Stimulated activated CD8-positive, alpha-beta memory T cell treated with anti-CD3 and anti-CD28 coated beads, Interleukin-12 subunit alpha, Interleukin-12 subunit beta, amount 100 ng/mL, for 4 hours (primary cell): ENCODE data around the gene PID1.

Experiments used
- DNase-seq: peaks from one replicate; pipeline ENCODE4 v3.0.0-alpha.2; 2020; ENCODE audit warnings: low read depth

PID1 gene, protein sequence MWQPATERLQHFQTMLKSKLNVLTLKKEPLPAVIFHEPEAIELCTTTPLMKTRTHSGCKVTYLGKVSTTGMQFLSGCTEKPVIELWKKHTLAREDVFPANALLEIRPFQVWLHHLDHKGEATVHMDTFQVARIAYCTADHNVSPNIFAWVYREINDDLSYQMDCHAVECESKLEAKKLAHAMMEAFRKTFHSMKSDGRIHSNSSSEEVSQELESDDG

DNA sequence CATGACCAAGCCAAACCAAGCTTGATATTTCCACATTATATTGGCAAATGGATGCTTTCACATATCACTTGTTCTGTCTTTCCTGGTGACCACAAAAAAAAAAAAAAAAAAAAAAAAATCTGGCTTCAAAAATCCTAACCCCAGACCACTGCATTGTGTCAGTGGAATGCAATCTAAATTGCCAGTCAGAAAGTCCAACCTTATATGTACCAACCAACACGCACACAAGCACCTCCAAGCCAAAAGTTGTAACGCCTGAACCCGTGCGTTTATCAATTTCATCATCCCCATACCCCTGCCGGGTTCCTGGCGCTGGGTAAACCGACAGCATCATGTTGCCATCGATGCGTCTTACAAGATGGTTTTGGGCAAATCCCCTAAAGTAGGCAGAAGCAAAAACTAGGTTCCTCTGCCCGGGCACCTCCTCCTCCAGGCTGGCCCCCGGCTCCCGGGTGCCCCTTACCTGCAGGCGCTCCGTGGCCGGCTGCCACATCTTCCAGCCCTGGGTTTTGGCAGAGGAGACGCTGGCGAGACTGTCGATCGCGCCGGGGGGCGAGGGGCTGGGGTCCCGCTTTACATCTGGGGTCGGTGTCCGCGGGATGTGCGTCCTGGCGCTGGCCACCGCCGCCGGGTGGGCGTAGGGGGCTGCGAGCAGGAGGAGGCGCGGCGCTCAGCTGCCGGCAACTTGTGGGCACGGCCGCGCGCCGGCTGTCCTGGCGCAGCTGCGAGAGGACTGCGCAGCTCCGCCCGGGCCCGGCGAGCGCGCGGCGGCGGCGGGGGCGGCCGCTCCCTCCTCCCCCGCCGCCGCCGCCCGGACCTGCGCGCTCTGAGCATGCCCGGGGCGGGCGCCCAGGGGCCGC is at the start of gene PID1:
Gene PID1, minus strand, starts transcription at position 737 of the 860 bp plus-strand sequence. Its CDS starts 244 bp downstream, at position 493.
- DNase-seq, result no peak

DNA sequence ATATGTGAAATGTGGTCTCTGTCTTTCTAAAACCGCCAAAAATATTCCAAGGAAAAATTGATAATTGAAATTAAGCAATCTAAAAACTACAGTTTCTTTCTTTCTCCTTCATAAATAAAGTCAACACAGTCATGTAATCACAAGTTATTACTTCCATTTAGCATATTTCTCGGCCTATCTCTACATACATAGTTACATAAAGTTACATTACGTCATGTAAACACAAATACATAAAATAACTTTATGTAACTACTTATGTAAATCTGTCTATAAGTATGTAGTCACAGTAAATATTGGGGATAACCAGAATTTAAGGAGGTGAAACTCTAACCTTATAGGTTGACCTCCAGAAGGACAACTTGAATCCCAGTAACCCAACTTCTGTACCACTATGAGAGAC is 48.5 kb upstream of the PID1 start:
- no peak for DNase-seq

DNA sequence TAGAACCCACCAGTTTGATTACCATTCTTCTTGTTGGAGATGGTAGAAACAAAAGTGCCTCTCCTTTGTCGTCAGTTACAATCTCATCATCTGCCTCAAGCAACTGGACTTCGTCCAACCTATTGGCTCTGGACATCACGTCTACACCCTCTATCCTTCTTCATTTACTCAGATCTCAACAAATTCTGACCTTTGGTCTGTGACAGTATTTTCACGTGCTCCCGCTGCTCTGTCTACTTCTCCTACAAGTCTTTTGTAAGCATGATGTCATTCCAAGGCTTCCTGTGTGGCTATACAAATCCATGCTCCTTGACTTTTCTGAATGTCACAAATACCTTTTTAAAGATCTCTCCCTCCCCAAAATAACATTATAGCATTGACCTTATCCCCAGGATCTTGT is 43.0 kb upstream of the PID1 start:
- DNase-seq, result no peak

DNA sequence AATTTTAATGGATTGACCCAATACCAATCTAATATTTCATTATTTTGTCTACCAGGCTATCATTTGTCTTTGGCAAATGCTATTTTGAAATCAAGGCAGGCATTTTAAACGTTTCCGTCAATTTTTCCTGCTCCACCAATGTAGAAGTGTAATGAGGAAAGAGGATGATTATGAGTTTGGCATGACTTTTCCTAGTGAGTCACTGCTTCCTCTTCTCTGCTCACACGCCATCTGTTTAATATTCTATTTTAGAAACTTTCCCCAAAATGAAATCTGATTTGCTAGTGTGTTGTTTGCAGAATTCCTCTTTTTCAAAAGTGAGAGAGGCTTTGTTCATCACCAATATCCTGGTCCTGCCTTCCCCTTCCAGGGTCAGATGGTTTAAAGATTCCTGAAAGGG is 42.5 kb upstream of the PID1 start:
- no peak for DNase-seq

DNA sequence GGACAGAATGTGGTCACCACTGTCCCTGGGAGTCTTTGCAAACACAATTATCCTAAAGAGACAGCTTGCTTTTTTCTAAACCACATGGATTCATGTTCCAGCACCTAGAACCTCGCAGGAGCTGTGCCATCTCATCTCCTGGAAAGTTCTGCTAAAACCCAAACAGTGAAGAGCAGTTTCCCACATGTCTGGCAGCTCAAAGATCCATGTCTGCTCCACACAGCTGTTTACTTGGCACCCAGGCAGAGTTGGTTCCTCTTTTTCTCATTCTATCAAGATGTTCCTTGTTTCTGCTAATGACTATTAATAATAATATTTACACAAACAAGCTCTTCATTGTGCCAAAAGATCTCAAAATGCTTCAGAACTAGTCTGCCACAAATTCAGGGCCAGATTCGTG is 30.1 kb upstream of the PID1 start:
- no peak for DNase-seq

DNA sequence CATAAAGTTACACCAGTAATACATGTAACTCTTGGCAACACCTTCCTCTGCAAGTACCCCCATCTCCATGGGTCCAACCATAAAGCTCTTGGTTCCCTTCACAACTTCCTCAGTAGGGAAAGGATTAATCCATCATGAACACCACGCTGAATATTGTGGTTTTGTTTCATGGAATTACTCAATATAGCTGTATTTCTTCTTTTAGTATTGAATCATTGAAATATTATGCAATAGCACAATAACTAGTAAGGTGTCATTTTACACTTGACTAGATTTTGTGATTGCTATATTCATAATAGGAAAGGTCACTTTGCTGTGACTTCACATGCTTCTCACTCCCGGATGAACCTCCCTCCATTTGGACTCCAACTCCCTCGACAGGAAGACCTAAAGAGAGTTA is 29.7 kb upstream of the PID1 start:
- DNase-seq, result no peak

DNA sequence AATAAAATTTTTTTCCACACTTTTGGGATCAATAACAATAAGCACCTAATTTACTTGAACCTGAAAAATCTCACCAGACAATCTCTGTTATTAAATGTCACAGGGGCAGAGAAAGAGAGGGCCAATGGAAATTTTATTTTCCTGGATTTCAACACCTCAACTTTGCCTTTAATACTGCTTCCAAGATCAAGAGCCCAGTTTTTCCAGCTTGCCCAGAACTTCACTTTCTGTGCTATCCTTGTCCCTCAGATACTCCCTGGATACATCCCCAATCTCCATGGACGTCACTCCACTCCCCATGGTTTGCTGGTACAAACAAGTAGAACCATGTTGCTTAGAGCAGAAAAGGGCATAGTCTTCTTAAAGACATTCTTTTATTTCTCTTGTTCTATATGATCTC is 29.3 kb upstream of the PID1 start:
- no peak for DNase-seq

DNA sequence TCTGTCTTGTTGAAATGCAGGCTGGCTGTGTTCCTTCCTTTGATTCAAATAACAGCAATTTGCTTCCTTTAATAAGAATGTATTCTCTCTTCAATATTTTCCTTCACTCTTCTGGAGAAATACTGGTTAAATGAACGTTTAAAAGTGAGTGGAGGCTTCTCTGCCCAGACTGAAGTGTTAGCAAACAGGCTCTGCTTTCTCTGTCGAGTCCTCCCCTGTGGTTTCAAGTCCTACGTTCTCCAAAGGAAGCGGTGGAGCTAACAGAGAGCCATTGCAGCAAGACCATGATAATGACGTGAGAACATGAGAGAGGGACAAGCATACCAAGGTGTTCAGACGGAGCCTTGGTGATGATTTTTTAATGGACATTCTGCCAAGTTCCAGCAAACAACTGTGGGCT is 26.2 kb upstream of the PID1 start:
- no peak for DNase-seq

DNA sequence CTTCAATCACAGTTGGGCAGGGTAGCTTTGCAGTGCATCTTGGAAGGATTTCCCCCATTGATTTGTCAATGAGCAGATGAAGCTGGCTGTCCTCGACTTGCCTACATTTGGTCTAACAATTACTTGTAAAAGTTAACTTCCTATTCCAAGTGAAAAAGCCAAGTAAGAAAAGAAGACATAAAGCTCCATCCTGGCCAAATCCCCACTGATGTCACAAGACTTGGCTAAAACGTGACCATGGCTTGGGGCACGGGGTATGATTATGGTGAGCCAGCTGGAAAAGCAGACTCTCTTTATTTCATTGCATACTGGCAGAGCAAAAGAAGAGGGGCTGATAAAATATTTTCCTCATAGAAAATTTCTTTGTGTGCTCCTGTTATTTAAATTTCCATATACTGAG is 25.4 kb upstream of the PID1 start:
- no peak for DNase-seq

DNA sequence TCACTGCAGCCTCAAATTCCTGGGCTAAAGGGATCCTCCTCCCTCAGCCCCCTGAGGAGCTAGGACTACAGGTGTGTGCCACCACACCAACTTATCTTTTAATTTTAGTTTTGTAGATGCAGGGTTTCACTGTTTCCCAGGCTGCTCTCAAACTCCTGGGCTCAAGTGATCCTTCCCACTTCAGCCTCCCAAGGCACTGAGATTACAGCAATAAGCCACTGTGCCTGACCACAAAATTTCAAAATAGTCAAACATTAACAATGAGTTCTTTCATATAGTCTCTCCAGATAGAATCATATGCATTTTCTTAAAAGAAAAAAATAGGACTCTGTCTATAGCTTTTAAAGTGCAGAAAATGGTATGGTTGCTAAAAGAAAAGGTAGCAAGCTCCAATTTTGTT is 24.9 kb upstream of the PID1 start:
- DNase-seq, result no peak

DNA sequence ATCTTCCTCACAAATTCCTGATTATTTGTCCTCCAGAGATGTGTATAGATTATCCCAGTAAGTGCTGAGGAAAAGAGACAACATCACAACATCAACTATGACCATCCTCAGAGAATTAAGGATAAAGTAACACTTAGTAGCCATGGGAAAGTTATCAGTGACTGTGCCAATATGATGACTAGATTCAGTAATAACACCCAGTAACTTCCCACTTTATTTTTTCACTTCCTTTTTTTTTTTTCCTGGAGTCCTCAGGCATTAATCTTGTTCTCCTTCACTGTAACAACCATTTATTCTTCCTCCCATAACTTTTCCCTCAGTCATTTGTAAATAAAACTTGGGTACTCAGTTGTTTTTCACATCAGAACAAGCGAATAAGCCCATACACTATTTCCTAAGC is 16.7 kb upstream of the PID1 start:
- no peak for DNase-seq

DNA sequence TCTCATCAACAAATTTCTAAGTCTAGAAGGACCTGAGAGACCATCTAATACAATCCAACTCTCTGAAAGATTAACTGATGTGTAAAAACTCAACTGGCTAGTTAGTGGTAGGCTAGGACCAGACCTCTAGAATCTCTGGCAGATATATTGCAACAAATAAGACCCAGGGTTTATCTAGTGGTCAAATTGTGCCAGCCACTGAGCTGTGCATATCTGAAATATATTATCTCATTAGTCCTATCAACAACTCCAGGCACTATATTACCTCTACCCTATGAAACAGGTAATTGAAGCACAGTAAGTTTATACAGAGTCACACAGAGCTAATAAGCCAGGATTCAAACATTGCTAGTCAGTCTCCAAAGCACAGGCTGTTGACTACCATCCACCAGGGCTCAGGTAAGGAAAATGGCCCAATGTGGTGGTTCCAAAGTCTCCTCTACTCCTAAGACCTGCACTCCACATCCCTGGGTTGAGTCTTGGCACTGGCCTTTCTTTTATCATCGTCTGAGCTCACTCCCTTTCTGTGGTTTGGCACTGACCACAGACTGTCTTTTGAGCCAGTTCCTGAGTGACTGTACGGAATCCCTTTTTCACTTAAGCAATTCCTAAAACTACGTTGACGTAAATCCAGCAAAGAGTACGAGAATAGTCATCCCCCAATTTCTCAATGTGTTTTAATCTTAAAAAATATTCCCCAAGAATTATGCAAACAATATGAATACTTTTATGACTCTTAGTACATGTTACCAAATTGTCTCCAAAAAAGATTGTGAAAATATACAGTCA is 11.9 kb upstream of the PID1 start:
- DNase-seq, result no peak

DNA sequence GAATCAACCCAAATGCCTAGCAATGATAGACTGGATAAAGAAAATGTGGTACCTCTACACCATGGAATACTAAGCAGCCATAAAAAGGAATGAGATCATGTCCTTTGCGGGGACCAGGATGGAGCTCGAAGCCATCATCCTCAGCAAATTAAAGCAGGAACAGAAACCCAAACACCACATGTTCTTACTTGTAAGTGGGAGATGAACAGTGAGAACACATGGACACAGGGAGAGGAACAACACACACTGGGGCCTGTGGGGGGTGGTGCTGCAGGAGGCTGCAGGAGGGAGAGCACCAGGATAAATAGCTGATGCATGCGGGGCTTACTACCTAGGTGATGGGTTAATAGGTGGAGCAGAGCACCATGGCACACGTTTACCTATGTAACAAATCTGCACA is 8.4 kb upstream of the PID1 start:
- no peak for DNase-seq

DNA sequence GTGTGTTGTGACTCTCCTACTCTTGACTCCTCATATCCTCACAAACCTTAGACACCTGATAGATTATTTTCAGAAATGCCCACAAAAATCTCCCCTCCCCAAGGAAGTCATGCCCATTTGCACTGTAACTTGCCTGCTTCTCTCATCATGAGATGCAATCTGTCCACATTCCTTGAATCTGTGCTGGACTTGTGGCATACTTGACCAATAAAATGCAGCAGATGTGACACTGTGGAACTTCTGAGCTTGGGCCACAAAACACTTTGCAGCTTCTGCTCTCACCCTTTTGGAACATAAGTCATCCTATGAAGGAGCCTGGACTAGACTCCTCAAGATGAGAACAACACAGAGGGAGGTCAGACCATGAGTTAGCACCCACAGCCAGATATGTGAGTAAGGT is 4.4 kb upstream of the PID1 start:
- DNase-seq, result no peak

DNA sequence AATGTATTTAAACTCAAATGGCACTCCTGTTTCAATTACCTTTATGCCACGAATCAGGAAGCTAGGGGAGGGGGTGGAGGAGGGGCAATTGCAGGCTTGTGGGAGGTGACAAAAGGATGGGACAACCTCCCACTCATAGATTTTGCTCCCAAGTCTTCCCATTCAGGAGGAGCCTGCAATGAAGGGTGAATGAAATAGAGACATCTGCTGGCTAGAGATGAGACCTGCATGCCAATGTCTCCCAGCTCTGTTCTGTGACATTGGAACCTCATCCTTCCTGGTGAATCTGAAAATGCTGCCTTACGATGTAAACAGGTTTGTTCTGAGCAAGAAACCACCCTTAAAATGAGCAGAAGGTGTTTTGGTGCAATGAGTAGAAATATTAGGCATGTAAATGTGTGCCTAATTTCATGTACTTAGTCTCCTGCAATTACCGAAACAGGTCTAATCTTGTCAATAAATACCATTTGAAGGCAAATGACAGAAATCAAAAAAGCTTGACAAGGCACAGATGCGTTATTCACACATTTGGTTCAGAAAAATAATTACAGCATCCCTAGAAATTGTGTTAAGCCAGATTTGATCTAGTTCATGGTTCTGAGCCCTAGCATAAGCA is 2.7 kb upstream of the PID1 start:
- DNase-seq, result no peak

DNA sequence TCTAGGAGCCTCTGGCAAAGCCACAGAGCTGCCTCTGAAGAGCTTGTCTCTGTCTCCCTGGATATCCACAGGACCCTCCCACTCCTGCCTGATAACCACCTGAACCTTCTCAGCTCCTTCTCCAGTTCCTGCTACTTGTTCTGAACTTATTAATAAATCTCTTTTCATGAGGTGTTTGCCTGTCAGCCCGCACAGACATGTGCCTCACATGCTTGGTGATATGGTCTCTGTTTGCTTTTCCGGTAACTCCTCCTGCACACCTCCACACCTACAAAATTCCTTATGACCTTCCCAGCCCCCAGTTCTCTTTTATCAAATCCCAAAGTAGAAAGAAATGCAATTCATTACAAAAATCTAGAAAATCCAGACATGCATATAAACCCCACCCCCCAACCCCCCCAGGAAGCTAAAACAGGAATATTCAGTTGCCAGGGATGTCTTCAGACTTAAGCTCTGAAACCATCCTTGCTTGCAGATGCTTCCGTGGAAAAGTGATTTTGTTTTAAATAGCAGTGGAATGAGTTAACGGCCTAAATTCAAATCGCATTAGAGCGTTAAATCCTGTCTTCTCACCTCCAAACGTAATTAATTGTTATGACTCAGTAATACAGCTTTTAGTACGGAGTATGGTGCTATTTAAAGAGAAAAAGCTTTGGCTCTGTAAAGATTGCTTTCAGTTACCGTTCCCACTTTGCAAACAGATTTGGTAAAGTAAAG is 2.1 kb upstream of the PID1 start:
- no peak for DNase-seq

DNA sequence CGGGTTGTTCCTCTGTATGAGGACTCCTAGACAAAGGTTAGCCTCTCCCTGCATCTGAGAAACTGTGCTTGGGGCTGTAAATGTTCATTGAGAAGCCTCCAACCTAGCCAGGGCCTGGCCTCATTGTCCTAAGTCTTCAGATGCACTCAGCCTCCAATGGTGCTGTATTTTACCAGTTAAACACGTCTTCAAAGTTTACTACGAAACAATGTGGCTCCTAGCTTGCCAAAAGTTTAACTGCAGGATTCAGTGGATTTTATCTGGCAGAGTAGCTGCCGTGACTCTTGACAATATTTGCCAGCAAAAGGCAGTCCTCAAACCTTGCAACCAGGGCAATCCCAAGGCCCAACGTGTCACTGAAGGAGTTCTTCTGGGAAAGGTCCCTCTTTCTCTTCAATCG is 1.1 kb downstream of the PID1 start:
- DNase-seq, result no peak

DNA sequence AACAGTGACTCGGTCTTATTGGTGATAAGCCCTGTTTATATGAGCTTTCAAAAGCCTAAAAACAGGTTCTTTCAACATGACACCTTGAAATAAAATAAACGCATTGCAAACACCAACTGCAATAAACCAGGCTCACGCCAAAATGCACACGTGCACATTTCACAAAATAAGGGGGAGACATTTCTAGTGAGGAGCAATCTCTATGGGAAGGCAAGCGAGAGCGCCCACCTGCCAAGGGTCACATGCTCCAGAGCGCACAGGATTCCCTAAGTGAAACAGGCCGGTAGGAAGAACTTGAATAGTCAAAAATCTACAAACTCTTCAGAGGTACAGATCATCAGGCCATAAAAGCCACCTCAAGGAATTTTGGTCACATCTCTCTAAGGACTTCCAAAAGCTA is 1.9 kb downstream of the PID1 start:
- no peak for DNase-seq

DNA sequence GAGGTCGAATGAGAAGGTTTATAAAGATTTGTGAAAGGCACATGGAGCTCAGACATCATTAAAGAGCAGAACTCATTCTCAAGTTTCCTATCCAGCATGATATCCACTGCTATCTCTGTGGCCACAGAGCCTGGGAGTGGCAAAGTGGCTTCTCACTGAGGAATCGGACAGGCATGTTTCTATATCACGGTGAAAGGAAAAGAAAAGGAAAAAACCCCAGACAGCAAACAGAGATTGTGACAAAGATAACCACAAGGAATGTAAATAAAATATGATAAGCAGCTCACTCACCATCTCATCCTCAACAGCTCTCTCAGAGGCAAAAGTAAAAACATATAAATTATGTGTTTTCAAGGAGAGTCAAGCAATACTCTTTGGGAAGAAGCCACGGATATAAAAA is 2.5 kb downstream of the PID1 start:
- no peak for DNase-seq

DNA sequence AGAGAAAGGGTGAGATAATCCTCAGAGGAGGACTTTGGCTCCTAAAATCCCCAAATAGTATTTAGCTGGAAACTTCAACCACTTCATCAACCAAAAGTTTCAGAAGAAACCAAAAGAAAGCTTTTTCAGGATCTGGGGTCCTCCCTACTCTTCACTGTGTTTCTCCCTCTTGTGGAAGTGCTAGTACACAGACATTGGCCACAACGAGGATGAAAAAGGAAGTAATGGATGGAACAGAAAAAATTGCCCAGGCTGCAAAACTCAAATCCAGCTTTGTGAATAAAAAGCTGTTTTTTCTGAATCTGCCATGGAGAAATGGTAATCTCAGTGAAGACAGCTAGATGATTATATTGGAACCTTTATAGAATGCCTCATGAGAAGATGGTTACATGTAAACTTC is 4.0 kb downstream of the PID1 start:
- no peak for DNase-seq

DNA sequence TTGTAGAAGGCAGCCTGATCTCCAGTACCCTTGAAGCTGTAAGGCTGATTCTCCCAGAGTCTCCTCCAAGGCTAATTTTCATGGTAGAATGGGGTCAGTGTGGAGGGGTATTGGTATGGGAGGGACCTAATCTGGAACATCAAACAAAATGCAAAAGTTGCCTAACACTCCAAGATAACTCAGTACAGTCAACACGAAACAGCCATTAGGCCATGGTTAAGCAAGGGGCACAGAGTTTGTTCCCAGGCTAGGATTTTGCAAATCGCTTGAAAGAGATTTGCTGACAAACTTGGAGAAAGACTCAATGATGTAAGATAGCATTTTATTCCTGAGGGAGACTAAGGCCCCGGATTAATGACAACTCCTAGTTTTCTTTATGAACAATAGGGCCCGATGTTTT is 5.4 kb downstream of the PID1 start:
- no peak for DNase-seq

DNA sequence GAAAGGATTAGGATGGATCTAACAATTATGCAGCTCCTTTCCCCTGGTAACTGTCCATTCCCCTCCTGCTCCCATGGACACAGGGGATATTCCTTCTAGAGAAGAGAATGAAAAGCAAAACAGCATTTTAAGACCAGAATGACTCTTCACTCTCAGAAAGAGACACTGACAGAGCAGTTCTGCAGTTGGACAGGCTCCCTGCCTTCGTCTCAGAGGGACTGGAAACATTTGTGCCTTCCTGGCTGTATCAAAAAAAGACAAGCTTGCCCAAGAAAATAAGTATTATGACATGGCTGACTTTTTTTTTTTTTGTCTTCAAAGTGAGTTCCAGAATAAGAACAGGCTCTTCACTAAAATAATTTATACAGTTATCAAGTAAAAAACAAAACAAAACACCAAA is 9.5 kb downstream of the PID1 start:
- DNase-seq, result no peak
